ENCODE results near the gene AFM. TPM values are rescaled to one million over a fixed set of nuclear protein-coding genes. Genes with fewer than 3 reads are reported as not detected.

Gene AFM
- polyA plus RNA-seq, 2 of the 4 experiments (the other 2 are of a cell fraction): not detected

- H3K4me3 ChIP-seq: no peak overlapping the region
- H3K4me2 ChIP-seq: no peak overlapping the region
- no peak for FAIRE-seq
- no peak for ATAC-seq
- DNase-seq (ENCODE audit: low read depth in 1 of 2, low spot score in 1 of 2): no peak
- ChIA-PET POLR2A (no interaction called here), CTCF (no interaction called here)
- H3K4me1 ChIP-seq: no peaks in the 10 kb centered on the region
- TF ChIP-seq ESRRA (IDR thresholded peaks at IDR 0.05; ENCODE audit: borderline replicate concordance, low read length): no peak
- TF ChIP-seq BHLHE40 (IDR thresholded peaks at IDR 0.05; ENCODE audit: low read depth, low read length): no peak
- no peak for TF ChIP-seq TFCP2L1 (CRISPR knock-in tag; IDR thresholded peaks at IDR 0.05)
- no peak for TF ChIP-seq KDM5A (IDR thresholded peaks at IDR 0.05)
- no peak for TF ChIP-seq ZSCAN20 (CRISPR knock-in tag; IDR thresholded peaks at IDR 0.05)
- TF ChIP-seq REST (IDR thresholded peaks at IDR 0.05): no peak
- no peak for TF ChIP-seq HOXA7 (CRISPR knock-in tag; IDR thresholded peaks at IDR 0.05)
- no peak for TF ChIP-seq KDM1A (IDR thresholded peaks at IDR 0.05; ENCODE audit: low read depth)
- TF ChIP-seq, protein P1, sequence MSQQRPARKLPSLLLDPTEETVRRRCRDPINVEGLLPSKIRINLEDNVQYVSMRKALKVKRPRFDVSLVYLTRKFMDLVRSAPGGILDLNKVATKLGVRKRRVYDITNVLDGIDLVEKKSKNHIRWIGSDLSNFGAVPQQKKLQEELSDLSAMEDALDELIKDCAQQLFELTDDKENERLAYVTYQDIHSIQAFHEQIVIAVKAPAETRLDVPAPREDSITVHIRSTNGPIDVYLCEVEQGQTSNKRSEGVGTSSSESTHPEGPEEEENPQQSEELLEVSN (IDR thresholded peaks at IDR 0.05; ENCODE audit: borderline replicate concordance, low read depth): no peak
- no peak for TF ChIP-seq CHD4 (IDR thresholded peaks at IDR 0.05; ENCODE audit: borderline replicate concordance)
- WGBS (ENCODE audit: missing lambda C conversion rate): 33% methylated on average over 4 of the region's 4 CpGs
- no peak overlapping the region for H3K27ac ChIP-seq
- H3K9me3 ChIP-seq: no peaks in the 10 kb centered on the region
Measured at GRCh38 chr4:73460913-73461522, 20.5 kb upstream of the AFM start.

- POLR2A ChIA-PET: no interaction called here
- CTCF ChIA-PET: interaction anchor here (1.0 to 1.9 kb wide), 2 partner anchors 11 to 106 kb away, joined by 4 read pairs; no protein-coding TSS in a partner anchor
- DNase-seq (ENCODE audit: low read depth in 1 of 2, low spot score in 1 of 2): no peak
- WGBS (ENCODE audit: missing lambda C conversion rate): 86% methylated on average over 3 of the region's 3 CpGs
- peak; percentile 63 for TF ChIP-seq MAFK (IDR thresholded peaks at IDR 0.05; ENCODE audit: partially characterized antibody)
- TF ChIP-seq TP53 (CRISPR knock-in tag; IDR thresholded peaks at IDR 0.05): no peak
- no peak for FAIRE-seq
- no peak overlapping the region for H3K4me3 ChIP-seq
- H3K9me3 ChIP-seq: peaks cover 5% of the 10 kb centered on the region; the same call in 2 of the 3 replicates
- H3K4me2 ChIP-seq: no peak overlapping the region
- no peak for ATAC-seq
- H3K4me1 ChIP-seq: no peaks in the 10 kb centered on the region
- no peak overlapping the region for H3K27ac ChIP-seq
Measured at GRCh38 chr4:73468170-73468569, 13.4 kb upstream of the AFM start.

GRCh38 chr4:73470728-73471127, 10.8 kb upstream of the AFM start:
- Histone ChIP-seq H3K4me1 (no peaks in the 10 kb centered on the region), H3K27ac (no peak overlapping the region), H3K4me3 (no peak overlapping the region), H3K9me3 (peaks cover 16% of the 10 kb centered on the region; the same call in 2 of the 3 replicates), H3K4me2 (no peak overlapping the region)
- WGBS (ENCODE audit: missing lambda C conversion rate): 6% methylated on average over 1 of the region's 1 CpG
- FAIRE-seq: no peak
- no peak for DNase-seq (ENCODE audit: low read depth in 1 of 2, low spot score in 1 of 2)
- ATAC-seq: no peak
- ChIA-PET POLR2A (no interaction called here), CTCF (no interaction called here)
- no peak for TF ChIP-seq FOSL2 (IDR thresholded peaks at IDR 0.05)
- TF ChIP-seq FOSL2 (CRISPR knock-in tag; IDR thresholded peaks at IDR 0.05): no peak
- TF ChIP-seq BCL3 (IDR thresholded peaks at IDR 0.05): no peak
- no peak for TF ChIP-seq EHMT2 (IDR thresholded peaks at IDR 0.05; ENCODE audit: low read depth)
- no peak for TF ChIP-seq TFCP2L1 (CRISPR knock-in tag; IDR thresholded peaks at IDR 0.05)
- no peak for TF ChIP-seq PHF8 (IDR thresholded peaks at IDR 0.05; ENCODE audit: borderline replicate concordance, low read depth)
- TF ChIP-seq KDM5A (IDR thresholded peaks at IDR 0.05): no peak
- peak; percentile 62 for TF ChIP-seq MAFK (IDR thresholded peaks at IDR 0.05; ENCODE audit: partially characterized antibody)
- no peak for TF ChIP-seq CTCF (IDR thresholded peaks at IDR 0.05)
- TF ChIP-seq ZFP36 (IDR thresholded peaks at IDR 0.05; ENCODE audit: borderline replicate concordance, partially characterized antibody): no peak

All from A549 (cell line).